Activated CD8-positive, alpha-beta memory T cell treated with anti-CD3 and anti-CD28 coated beads for 36 hours (primary cell): ENCODE measurements around the gene TXN. TPM values are rescaled to one million over a fixed set of nuclear protein-coding genes. Genes with fewer than 3 reads are reported as not detected.
"Not testable (repeated sequence)": the region's sequence is repeated elsewhere in the genome, so short reads cannot be mapped to it uniquely, and the experiment has no call there.

Source experiments
- CTCF ChIA-PET: fragments of 350-600 bp; sonication (Branson Sonifier 250); formaldehyde crosslinking; loops from one replicate; lab custom pipeline; 2021; ENCODE audit warnings: antibody characterized with exemption; lab: Charles Lee
- POLR2A ChIA-PET: fragments of 350-600 bp; sonication (Branson Sonifier 250); formaldehyde crosslinking; loops from one replicate; lab custom pipeline; 2021; ENCODE audit warnings: antibody characterized with exemption; lab: Charles Lee
- total RNA-seq, 2 experiments: library from RNA; stranded (reverse); gene quantifications; one replicate each; pipeline ENCODE4 v1.2.3, GENCODE V29; 2021

The TXN gene
- total RNA-seq, 2 experiments from 2014 or later, result 472 to 486 TPM

- POLR2A ChIA-PET, result no interaction called here
- CTCF ChIA-PET, result no interaction called here
These were observed 35.5 kb downstream of the TXN start for GRCh38 chr9:110220809-110221208.

- ChIA-PET POLR2A (no interaction called here), CTCF (interaction anchor here (0.9 to 2.0 kb wide), 2 partner anchors 34 to 38 kb away, joined by 3 to 8 read pairs; no protein-coding TSS in a partner anchor)
These were observed 38.6 kb downstream of the TXN start for GRCh38 chr9:110217656-110218099.

GRCh38 chr9:110214586-110215355 is 41.5 kb downstream of the TXN start:
- ChIA-PET POLR2A (no interaction called here), CTCF (no interaction called here)

DNA sequence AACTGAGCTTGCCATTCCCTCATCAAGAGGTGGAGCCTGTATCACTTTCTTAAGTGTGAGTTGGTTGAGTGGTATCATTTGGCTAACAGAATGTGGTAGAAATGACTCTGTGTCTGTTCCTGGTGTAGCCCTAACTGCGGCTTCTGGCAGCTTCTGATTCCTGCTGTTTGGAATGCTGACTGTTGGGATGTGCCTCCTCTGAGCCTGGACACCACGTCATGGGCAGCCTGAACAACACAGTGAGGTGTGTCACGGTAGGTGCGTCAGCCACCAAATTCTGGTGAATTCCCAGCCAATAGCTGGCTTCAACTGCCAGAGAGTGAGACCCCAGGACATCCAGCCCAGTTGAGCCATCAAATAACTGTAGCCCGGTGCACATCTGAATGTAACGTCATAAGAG is 42.2 kb downstream of the TXN start:
- POLR2A ChIA-PET, result no interaction called here
- CTCF ChIA-PET, result no interaction called here

- ChIA-PET POLR2A (no interaction called here), CTCF (no interaction called here)
These were observed 42.8 kb downstream of the TXN start for GRCh38 chr9:110213413-110214044.

DNA sequence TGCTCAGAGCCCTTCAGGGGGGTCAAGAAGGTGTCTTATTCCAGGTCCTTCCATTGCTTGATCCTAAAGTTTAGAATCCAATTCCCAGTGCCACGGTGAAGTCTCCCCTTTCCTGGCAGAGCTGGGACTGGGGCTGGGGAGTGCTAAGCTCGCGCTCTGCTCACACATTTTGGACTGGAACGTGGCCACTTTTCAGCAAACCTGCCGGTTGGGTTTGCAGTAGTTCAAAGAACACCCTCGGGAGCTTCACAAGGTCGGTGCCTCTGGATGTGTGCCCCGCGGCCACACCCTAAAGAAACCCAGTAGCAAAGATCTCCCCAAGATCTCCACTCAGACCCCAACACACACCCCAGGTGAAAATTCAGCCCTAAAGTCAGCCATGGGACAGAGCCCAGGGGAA is 48.3 kb downstream of the TXN start, which contains the start of gene C9orf152:
C9orf152 (minus strand) TSS at position 129 of the 400 bp plus-strand sequence. CDS start 580 bp downstream, outside the sequence.
- POLR2A ChIA-PET, result no interaction called here
- CTCF ChIA-PET, result no interaction called here

- ChIA-PET POLR2A (no interaction called here), CTCF (no interaction called here)
These were observed 49.2 kb downstream of the TXN start for GRCh38 chr9:110207071-110207641.

- ChIA-PET CTCF (no interaction called here), POLR2A (no interaction called here)
These were observed 49.9 kb downstream of the TXN start for GRCh38 chr9:110206389-110206788.

DNA sequence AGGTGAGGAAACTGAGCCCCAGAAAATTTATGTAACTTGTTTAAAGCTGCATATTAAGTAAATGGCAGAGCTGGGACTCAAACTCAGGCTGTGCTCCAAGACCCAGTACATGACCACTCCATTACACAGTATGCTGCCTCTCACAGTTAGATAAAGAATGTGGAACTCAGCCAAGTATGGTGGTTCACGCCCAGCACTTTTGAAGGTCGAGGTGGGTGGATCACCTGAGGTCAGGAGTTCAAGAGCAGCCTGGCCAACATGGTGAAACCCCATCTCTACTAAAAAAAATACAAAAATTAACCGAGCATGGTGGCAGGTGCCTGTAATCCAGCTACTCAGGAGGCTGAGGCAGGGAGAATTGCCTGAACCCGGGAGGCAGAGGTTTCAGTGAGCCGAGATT is 50.7 kb downstream of the TXN start:
- CTCF ChIA-PET, result interaction anchor here (1.1 kb wide), 1 partner anchor 27 kb away, joined by 3 read pairs; no protein-coding TSS in a partner anchor
- POLR2A ChIA-PET, result not testable (repeated sequence)

DNA sequence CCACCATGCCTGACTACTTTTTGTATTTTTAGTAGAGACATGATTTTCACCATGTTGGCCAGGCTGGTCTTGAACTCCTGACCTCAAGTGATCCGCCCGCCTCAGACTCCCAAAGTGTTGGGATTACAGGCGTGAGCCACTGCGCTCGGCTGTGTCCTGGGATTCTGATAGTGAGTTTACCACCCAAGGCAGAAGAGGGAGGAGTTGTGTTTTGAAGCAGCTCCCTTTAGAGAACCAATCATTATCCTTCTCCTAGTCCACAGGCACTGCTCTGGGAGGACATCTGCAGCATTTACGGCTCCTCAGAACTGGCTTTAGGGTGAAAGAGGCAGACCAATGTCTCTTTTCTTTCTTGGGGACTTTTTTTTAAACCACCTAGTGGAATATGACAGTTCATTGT is 54.1 kb downstream of the TXN start:
- CTCF ChIA-PET, result no interaction called here

GRCh38 chr9:110199643-110200042 is 56.7 kb downstream of the TXN start:
- ChIA-PET POLR2A (no interaction called here), CTCF (no interaction called here)

More for the DNA sequence above, 54.1 kb downstream of the TXN start:
- POLR2A ChIA-PET, result no interaction called here

GRCh38 chr9:110198357-110198756 is 58.0 kb downstream of the TXN start:
- CTCF ChIA-PET, result no interaction called here

DNA sequence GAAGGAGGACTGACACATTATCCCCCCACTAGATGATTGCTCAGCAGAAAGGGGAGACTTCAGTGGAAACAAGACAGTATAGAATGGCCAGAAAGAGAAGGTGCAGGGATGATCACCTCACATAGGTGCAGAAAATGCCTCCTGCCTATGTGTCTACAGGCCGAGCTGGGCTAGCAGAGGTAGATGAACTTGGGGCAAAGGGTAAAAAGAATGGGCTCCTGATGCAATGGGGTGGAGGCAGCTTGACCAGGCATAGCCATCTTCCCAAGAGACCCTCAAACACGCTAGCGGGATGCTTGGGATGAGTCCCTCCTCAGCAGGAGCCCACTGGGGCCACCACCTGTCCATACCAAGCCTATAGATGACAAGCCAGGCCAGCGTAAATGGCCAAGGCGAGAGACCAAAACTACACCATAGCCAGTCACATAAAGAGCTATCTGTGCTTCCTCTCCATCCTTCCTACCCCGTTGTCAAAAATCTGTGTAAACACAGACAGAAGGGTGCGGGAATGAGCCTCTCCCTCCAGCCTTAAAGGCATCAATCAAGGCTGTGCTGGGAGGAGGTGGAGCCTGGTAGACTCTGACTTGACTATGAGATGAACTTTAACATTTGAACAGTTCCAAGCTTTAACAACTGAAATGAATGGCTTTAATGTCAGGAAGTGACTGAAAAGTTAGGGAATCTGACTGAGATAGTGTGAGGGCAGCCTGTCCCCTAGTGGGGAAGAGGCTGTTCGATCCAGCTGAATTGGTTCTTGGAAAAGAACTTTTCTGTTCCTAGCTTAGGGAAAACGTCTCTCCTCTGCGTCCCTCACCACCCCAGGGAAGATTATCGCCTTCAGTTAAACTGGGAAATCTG is 58.7 kb downstream of the TXN start:
- ChIA-PET POLR2A (no interaction called here), CTCF (no interaction called here)

More at GRCh38 chr9:110198357-110198756, 58.0 kb downstream of the TXN start:
- POLR2A ChIA-PET, result no interaction called here

DNA sequence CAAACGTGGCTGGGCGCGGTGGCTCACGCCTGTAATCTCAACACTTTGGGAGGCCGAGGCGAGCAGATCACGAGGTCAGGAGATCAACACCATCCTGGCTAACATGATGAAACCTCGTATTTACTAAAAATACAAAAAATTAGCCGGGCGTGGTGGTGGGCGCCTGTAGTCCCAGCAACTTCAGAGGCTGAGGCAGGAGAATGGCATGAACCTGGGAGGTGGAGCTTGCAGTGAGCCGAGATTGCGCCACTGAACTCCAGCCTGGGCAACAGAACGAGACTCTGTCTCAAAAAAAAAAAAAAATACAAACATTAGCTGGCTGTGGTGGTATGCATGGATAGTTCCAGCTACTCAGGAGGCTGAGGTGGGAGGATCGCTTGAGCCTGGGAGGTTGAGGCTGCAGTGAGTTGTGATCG is 60.2 kb downstream of the TXN start:
- CTCF ChIA-PET, POLR2A ChIA-PET: not testable (repeated sequence)

Other genes with a start within 250 kb of the TXN start
- not detected for gene C9orf152, start 48.3 kb downstream of the TXN start, total RNA-seq
- not detected for gene TXNDC8, start 81.4 kb upstream of the TXN start, total RNA-seq